Right lobe of liver (tissue), 4 donors: ENCODE results near the gene SNAP25.

Experiments used
- CTCF ChIP-seq, 4 donors: fragments of 200-600 bp in 3 of 4; fragments of 450-650 bp in 1 of 4; IDR thresholded peaks; one replicate each; pipeline versions ENCODE4 v1.5.1 to v1.8.0; 2016 to 2022; ENCODE audit warnings: antibody characterized with exemption in 4 of 4, mild to moderate bottlenecking in 2 of 4
- POLR2A ChIP-seq: fragments of 450-650 bp; IDR thresholded peaks from one replicate; pipeline ENCODE4 v1.6.1; 2017; ENCODE audit warnings: antibody characterized with exemption, mild to moderate bottlenecking
- donor health status: DM: no; HTN: no; CAD: no.
- donor health status: DM: no; HTN: no; CAD: no.
- donor health status: DM: no; HTN: yes; CAD: no.

- TF ChIP-seq CTCF (IDR thresholded peaks at IDR 0.05): no peak
- TF ChIP-seq POLR2A: no peak
These were observed 48.4 kb upstream of the SNAP25 start for GRCh38 chr20:10170261-10170660.
